GM21619 (cell line): ENCODE measurements around the gene CAMTA1.
"Not testable (repeated sequence)": the region's sequence is repeated elsewhere in the genome, so short reads cannot be mapped to it uniquely, and the experiment has no call there.

Experiments used
- ATAC-seq: cut with Tn5 transposase; IDR thresholded peaks from one replicate; pipeline ENCODE4 v1.9.1; 2021; ENCODE audit not compliant: unreplicated experiment

The CAMTA1 gene

GRCh38 chr1:7390604-7391000 lies 605.3 kb downstream of the CAMTA1 start:
- no peak for ATAC-seq

GRCh38 chr1:7393136-7393535 lies 607.9 kb downstream of the CAMTA1 start:
- no peak for ATAC-seq

DNA sequence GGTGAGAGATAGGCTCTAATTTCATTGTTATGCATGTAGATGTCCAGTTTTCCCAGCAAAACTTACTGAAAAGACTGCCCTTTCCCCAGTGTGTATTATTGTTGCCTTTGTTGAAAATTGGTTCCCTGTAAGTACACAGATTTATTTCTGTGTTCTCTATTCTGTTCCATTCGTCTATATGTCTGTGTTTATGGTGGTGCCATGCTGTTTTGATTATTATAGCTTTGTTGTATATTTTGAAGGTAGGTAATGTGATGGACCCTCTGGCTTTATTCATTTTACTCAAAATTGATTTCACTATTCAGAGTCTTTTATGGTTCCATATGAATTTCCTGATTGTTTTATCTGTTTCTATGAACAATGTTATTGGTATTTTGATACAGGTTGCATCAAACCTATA lies 610.0 kb downstream of the CAMTA1 start:
- no peak for ATAC-seq

DNA sequence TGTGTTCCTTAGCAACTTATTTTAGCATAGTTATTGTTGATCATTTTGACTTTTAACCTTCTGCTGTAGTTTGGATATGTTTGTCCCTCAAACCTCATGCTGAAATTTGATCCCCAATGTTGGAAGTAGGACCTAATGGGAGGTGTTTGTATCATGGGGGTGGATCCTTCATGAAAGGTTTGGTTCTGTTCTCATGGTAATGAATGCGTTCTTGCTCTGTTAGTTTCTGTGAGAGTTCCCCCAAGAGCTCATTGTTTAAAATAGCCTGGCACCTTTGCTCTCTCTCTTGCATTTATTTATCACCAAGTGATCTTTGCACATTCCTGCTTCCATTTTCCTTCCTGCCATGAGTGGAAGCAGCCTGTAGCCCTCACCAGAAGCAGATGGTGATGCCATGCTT lies 613.7 kb downstream of the CAMTA1 start:
- ATAC-seq: no peak

- no peak for ATAC-seq
Measured at GRCh38 chr1:7399514-7400125, 614.4 kb downstream of the CAMTA1 start.

DNA sequence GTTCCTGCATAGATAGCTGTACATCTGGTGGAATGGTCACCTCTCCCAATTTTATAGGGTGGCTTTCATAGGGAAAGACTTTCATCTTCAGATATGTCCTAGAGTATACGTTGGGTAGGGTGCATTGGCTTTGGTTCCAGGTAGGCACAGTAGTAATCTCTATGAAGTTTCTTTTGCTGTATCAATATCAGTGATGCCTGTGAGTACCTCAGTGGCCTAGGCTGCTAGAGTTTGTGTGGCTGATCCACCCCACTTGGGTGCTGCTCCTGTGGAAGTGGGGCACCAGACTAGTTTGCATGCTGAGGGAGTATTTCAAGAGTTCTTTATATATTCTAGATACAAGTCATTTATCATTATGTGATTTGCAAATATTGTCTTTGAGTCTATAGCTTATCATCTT lies 615.3 kb downstream of the CAMTA1 start:
- ATAC-seq: no peak

GRCh38 chr1:7401814-7402547 lies 616.7 kb downstream of the CAMTA1 start:
- ATAC-seq: no peak

DNA sequence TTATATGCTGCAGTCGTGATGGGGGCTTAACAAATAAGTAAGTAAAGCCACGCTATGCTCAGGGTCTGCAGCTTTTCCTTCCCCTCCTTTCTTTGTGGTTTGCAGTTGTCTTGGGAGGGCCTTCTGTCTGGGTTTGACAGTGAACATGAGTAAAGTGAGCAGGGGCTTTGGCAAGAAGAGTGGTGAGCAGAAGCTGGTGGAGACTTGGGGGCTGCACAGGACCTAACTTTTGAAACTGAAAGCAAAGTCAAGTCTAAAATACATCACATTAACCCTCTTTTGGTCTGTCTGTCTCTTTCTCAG lies 617.2 kb downstream of the CAMTA1 start:
- ATAC-seq: no peak

DNA sequence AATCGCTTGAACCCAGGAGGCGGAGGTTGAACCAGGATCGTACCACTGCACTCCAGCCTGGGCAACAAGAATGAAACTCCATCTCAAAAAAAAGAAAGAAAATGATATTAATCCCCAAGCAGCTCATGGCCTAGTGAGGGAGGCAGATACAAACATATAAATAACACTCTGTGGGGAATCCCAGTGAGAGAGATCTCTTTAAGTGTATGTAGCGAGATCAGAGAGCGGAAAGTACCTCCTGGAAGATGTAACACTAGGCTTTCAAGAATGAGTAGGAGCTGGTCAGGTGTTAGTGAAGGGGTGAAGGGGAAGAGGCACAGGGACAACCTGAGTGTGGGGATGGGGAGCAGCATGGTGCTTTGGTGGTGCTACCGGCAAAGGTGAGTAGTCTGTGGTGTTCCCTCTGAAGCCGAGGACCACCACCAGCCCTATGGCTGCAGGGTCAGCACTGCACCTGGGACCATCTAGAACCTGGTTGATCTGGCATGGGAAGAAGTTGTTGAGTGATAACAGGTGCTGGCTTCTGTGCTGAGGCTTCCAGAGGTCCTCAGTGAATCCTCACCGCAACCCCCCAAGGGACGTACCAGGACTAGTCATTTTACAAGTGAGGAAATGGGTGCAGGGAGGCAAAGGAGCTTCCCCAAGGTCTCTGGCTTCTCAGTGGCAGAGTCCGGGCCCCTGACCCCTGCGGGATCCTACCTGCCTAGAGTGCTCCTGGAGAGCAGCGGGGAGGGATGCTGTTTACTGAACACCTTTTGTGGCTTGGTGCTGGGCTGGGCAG lies 618.2 kb downstream of the CAMTA1 start:
- ATAC-seq: no peak

- ATAC-seq: no peak
Measured at GRCh38 chr1:7404046-7404742, 618.9 kb downstream of the CAMTA1 start.

- ATAC-seq: no peak
Measured at GRCh38 chr1:7405844-7406500, 620.7 kb downstream of the CAMTA1 start.

GRCh38 chr1:7406641-7407543 lies 621.6 kb downstream of the CAMTA1 start:
- no peak for ATAC-seq

- no peak for ATAC-seq
Measured at GRCh38 chr1:7407544-7407895, 622.3 kb downstream of the CAMTA1 start.

DNA sequence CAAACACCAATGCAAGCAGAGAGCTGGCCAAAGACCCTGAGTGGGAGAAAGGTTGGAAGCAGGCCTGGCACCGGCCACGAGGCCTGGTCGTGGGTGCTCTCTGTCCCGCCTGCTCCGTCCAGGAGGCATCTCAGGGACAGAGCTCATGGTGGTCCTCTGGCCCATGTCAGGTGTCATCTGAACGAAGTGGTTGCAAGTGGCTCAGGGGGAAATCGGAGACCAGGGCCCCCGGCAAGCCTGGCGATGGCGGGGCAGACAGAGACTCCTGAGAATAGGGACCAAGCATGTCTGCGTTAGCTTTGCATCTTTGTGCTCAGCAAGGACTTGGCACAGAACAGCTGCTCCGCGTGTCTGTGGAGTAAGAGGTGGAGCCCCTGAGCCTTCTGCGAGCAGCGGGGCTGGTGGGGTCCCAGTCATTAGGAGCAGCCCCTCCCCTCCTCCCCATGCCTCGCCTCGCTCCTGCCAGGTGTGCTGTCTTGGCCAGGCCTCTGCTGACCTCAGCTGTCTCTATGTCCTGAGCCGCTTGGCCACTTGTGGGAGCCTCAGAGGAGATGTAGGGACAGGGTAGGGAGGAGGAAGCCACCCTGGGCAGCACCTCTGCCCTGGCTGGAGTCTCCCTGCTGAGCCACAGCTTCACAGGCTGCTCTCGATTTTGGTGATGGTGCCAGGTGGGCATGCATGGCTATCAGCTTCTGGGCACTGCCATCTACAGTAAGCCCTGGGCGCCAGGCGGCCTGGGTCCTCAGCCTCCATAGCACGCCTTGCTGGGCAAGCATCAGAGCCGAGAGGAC lies 622.9 kb downstream of the CAMTA1 start:
- ATAC-seq: no peak

DNA sequence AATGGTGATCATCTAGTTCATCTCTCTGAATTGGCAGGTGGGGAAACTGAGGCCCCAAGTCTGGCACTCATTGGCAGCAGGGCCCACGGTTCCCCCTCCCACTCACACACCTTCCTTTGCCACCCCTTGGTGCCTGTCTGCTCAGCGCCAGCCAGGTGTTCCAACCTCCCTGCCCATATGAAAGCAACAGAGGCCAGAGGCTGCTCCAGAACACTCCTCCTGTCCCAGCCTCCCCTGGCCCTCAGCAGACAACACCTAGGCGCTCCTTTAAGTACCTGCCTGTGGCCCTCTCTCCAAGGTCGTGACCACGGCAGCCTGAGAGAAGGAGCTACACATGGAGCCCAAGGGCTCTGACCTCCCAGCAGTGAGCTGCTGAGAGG lies 623.5 kb downstream of the CAMTA1 start:
- ATAC-seq: no peak

DNA sequence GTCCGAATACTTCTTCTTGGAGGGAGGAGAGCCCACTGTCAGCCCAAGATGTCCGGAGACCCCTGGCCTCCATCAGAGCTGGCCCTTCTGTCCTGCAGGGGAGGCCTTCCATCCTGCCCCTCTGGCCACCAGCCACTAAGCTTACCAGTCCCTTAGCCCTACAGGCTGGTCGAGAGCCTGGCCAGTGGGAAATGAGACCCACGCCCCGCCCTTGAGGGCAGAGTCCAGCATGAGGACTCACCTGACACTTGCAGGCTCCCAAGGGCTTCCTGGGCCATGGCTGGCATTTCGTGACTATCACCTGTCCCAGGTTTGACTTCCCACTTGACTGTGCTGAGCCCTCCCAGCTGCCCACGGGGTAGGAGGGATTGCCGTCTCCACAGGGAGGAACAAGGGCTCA lies 624.0 kb downstream of the CAMTA1 start:
- ATAC-seq: no peak

DNA sequence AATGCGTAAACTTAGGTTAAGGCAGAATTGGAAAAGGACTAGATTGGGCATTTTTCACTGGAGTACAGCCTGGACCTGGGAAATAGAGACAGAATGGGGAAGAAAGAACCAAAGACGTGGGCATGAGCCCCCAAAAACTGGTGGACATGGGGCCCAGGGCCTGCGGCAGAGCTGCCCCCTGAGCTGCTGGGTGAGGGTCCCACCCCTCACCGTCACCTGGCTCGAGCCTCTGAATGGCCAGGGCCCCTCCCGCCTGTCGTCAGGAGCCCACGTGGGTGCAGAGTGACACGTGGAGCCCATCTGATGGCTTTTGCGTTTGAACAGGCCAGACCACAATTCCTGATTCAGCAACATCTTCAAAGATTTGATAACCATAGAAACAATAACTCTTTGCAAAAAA lies 624.9 kb downstream of the CAMTA1 start:
- ATAC-seq: no peak

- not testable (repeated sequence) for ATAC-seq
Measured at GRCh38 chr1:7417618-7418017, 632.4 kb downstream of the CAMTA1 start.

GRCh38 chr1:7418442-7419080 lies 633.3 kb downstream of the CAMTA1 start:
- no peak for ATAC-seq
